ENCODE data around the gene NUSAP1. TPM values are rescaled to one million over a fixed set of nuclear protein-coding genes. Genes with fewer than 3 reads are reported as not detected.

The NUSAP1 gene
- total RNA-seq, 1 donor from 2014 or later = 2.3 TPM

Other genes starting within 250 kb of the NUSAP1 start
- gene INO80, start 216.6 kb upstream of the NUSAP1 start, total RNA-seq = 9.4 TPM
- not detected for gene EXD1, start 102.1 kb upstream of the NUSAP1 start, total RNA-seq
- 124 TPM for gene CHP1, start 101.6 kb upstream of the NUSAP1 start, total RNA-seq
- not detected for gene OIP5, start 290 bp upstream of the NUSAP1 start, total RNA-seq
- gene NDUFAF1, start 69.6 kb downstream of the NUSAP1 start, total RNA-seq = 73.2 TPM
- gene RTF1, start 84.2 kb downstream of the NUSAP1 start, total RNA-seq = 22.7 TPM
- 2.6 TPM for gene ITPKA, start 161.0 kb downstream of the NUSAP1 start, total RNA-seq
- 1.1 TPM for gene LTK, start 180.9 kb downstream of the NUSAP1 start, total RNA-seq
- 26.4 TPM for gene RPAP1, start 211.4 kb downstream of the NUSAP1 start, total RNA-seq
- gene TYRO3, start 226.3 kb downstream of the NUSAP1 start, total RNA-seq = 4.3 TPM

Data from Right ventricle myocardium superior (tissue), 1 donor.